HG02840 (cell line): ENCODE data around the gene RIMBP2.
"Not testable (repeated sequence)": the region's sequence is repeated elsewhere in the genome, so short reads cannot be mapped to it uniquely, and the experiment has no call there.

ENCODE experiments used
- ATAC-seq: cut with Tn5 transposase; IDR thresholded peaks from one replicate; pipeline ENCODE4 v1.9.1; 2021; ENCODE audit warnings: mild to moderate bottlenecking, moderate library complexity, moderate number of reproducible peaks; ENCODE audit not compliant: unreplicated experiment, low FRiP score

Gene RIMBP2

DNA sequence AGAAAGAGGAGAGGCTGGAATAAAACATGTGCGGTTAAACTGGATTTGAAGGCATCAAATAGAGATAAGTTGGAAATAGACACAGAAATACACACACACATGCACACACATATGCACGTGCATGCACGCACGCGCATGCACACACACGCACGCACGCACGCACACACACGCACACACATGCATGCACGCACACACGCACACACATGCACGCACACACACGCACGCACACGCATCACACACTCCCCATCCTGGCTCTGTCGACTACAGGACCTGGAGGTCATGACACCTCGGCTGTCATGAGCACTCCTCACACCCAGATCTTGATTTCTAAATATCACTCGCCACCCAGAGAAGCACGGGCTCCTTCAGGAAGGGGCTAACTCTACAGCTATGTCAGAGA is 51.8 kb downstream of the RIMBP2 start:
- no peak for ATAC-seq

DNA sequence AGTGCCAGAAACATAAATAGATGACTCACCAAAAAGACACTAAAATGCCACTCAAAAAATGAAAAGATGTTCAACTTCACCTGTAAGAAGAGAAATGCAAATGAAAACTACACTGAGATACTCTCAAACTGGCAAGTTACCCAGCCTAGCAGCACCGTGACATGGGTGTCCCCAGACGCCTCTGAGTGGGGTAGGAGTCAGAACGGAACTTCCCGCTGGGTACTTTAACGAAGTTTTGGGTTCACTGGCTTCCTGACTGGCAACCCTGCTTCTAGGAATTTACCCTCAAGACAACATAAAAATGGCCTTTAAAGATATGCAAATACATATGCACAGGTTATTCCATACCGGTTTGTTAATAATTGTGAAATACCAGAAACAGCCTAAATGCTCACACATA is 52.6 kb downstream of the RIMBP2 start:
- no peak for ATAC-seq

DNA sequence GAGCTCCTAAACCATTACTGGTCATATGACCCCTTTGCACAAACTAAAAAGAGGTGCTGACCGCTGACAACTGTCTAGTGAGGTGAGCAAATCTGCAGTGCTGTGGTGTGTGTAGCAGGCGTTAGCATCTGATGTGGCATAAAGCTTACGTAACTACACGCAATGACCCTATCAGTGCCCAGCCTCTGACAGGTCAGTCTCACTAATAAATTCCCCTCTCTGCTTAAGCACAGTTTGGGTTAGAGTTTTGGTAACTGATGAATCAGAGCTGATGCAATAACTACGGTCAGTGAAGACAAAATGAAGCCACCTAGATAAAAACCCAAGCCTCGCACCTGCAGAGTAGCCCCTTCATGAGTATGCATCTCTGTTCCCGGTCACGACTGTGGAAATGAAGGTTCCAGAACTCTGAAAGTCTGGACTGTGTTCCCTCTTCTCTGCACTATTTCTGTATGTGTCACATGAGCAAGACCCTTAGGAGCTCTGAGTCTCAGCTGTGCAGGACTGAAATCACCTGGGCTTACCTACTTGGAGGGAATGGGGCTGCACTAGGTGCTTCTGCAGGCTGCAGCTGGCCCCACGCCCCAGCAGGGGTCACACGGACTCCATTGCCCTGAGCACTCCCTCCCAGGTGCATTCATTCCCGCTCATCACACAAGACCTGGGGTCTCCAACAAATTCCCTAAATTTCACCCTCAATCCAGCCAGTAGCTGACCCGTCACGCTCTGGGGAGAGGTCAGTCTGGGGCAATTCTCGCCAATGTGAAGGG is 54.4 kb downstream of the RIMBP2 start:
- no peak for ATAC-seq

DNA sequence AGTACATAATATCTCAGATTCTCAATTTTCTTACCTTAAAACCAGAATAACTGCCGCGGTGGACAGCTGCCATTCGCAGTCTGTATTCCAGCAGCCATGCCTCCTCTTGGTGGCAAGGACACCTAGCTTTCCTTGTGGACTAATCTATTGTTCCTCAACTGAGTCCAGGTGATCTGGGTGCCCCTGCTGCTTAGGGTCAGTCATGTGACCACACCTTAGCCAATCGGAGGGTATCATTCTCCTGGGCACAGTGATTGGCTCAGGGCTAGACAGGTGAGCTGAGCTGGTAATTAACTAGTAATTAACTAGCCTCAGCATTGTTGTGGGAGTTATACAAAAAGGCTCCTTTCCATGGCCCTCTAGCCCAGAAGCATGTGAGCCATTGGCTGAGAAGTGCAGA is 55.0 kb downstream of the RIMBP2 start:
- no peak for ATAC-seq

DNA sequence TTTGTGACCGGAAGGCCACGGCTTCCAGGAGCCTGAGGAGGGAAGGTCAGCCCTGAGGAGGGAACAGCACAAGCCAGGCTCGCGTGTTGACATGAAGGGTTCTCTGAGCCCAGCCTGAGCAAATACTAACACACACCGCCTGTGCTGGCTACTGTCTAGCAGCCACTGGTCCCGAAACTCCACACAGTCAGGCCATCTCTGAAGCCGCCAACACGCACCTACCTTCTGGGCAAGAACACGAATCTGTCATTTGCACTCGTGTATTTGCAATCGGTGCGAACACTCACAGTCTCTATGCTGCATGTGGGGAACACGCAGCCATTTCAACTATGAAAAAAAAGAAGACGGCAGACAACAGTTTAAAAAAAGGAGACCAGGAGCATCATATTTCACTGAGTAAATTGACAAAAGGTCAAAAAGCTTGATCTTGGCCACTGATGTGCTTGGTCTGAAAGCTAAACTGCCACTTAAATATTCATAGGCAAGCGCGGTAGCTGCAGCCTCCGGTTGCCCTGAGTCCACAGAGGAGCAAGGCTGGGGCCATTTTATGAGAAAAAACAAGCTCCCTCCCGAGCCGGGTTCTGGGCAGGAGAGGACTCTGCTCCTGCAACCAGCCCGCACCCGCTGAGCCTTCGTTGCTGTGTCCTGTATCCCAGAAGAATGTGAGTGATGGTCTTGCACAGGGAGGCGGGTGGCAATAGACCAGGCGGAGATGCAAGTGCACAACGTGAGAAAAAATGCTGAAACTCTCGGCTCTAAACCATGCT is 57.8 kb downstream of the RIMBP2 start:
- ATAC-seq: no peak

DNA sequence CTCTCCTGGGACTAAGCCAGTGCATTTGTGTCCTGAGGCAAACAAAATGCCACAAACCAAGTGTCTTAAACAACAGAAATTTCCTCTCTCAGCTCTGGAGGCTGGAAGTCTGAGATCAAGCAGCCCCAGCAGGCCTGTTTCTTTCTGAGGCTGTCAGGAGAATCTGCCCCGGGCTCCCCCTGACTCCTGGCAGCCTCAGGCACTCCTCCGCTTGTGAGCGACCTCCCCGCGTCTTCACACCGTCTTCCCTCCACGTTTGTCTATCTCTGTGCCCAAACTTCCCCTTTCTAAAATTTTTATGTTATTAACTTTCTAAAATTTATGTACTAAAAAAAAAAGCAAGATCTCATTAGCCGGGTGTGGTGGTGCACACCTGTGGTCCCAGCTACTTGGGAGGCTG is 59.7 kb downstream of the RIMBP2 start:
- ATAC-seq: no peak

DNA sequence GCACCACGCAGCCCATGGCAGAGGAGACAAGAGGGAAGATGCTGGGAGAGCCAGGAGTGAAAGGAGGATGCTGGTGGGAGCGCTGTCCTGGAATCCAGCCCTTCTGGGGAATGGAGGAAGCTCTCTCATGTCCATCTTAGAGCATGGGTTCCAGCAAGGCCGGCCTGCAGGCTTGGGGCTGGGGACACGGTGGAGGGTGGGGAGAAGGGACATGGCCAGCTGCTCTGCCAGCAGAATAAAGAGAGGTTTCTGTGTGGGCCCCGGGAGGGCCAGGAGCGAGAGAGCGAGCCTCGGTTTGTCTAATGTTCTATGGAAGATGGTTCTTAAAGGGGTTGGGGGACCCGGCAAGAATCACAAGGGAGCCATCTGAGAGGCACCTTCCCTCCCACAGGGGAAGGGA is 60.2 kb downstream of the RIMBP2 start:
- no peak for ATAC-seq

DNA sequence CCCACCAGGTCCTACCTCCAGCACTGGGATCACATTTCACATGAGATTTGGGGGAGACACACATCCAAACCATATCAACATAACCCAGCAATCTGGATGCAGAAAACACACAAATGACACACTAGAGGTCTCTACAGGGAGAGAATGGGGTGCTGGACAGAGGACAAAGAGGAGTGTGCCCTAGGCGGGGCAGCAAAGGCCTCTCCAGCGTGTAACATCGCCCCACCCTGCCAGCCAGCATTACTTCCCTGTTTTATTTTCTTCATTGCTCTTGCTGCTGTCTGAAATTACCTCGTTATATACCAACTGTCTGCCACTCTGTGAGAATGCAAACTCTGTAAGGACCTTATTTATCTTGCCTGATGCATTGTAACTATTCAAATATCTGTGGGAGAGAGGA is 61.1 kb downstream of the RIMBP2 start:
- no peak for ATAC-seq

DNA sequence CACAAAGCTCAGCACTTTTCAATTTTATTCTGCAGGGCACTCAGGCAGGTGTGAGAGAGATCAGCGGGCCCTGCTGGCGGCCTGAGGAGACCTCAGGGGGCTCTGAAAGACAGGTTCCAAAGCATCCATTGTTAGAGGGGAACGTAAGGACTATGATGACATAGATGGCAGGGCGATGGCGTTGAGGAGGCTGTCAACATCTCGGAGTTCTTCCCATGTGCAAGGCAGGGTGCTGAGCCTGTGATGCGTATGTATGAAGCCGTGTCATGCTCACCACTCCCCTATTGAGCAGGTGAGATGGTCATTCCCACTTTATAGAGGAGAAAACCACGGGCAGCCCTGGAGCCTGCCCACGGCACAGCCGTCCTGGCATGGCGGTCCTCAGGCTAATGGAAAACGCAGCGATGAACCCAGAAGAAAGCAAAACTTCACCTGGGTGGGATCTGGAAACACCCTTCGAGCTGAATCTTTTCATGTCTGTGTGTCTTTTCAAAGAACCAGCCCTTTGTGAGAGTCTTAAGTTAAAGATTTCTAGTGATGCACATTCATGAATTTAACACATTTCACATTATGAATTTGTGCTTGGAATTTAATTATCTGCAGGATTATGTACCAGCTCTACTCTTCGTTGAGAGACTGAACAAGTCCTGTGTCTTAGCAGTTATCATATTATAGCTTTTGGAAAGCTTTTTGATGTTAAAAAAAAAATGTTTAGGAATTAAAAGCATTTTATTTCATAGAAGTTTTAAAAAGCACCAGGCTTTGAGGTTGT is 64.7 kb downstream of the RIMBP2 start:
- no peak for ATAC-seq

DNA sequence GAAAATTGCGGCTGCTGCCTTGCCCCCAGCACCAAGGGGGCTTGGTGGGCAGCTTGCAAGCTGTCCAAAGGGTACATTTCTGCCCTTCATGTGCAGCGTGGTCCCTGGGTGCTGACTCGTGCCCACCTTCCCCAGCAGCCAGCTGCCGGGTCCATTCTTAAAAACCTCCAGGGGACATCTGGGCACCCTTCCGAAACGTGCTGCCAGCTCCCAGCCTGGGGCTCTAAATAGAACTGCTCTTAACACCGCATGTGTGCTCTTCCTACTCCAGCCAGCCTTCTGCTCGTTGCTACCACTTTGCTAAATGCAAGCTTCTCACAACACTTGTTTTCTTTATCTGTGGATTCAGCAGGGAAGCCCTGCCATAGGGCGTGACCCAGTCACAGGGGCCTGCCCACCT is 66.0 kb downstream of the RIMBP2 start:
- ATAC-seq: no peak

DNA sequence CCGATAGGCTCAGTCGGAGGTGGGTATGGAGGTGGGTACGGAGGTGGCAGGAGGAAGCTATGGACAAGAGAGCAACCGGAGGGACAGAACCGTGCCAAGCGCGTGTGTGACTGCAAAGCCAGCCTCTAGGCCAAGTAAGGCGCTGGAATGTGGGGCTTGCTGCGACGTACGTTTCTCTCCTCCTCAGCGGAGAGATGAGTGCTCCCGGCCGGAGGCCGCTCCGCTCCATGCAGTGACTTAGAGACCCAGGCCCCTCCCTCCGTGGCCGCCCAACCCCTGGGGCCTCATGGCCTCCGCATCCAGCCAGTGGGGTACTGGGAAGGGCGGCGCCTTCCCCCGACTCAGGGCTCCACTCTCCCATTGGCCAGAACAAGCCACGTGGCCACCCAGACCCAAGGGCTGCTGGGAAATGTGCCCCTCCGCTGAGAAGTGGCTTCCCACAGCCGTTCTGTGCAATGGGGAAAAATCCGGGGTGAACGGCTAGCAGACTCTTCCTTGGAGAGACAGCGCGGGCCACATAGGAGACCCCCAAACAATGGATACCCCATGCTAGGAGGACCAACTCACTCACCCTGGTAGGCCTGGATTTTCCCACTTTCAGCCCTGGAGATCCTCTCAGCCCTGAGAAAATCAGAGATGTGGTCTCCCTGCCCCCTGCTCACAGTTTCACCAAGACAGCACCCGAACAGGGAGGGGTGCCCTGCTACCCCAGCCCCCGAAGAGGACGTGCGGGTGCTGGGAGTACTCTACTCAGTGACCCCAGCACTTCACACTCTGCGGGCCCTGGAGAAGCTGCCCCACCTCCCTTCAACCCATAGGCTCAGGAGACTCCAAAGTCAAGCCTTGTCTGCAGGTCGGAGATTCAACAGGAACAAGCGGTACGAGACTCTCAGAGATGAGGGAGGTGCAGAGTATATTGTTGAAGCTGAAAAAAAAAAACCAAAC is 66.7 kb downstream of the RIMBP2 start:
- no peak for ATAC-seq

DNA sequence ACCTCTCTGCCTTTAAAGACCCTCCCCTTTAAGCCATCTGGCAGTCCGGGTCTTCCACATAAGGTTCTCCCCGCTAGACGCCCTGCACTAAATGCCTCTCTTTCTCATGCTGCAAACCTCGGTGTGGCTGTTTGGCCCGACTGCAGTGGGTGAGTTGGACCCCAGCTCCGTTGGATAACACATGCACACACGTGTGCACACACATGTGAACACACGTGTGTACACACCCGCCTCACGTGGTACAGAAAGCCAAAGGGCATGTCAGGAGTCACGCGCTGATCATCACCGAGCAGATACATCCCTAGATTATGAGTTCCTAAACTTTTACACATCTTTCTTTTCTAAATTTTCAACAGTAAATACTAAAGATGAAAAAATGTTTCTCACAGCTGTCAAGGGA is 68.3 kb downstream of the RIMBP2 start:
- ATAC-seq: no peak

DNA sequence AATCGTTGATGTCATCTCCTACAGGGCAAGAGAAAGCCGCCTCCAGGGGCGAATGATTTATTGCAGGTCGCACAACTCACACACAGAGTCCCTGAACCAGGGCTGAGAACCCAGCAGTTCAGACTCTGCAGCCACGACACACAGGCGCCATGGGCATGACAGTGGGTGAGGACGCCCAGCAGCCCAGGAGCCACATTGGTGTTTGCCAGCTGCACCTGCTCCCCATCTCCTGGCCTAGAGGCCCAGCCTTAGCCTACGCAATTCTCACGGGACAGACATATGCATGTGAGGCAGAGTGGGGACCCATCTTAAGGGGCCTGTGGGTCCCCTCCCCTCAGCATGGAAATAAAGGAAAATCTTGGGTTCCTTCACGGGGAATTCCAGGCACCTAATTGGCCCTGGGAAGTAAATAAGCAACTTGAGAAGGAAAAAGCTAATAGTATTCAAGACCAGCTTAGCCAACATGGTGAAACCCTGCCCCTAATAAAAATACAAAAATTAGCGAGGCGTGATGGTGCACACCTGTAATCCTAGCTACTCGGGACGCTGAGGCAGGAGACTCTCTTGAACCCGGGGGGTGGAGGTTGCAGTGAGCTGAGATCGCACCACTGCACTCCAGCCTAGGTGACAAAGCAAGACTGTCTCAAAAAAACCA is 69.3 kb downstream of the RIMBP2 start:
- ATAC-seq: no peak

DNA sequence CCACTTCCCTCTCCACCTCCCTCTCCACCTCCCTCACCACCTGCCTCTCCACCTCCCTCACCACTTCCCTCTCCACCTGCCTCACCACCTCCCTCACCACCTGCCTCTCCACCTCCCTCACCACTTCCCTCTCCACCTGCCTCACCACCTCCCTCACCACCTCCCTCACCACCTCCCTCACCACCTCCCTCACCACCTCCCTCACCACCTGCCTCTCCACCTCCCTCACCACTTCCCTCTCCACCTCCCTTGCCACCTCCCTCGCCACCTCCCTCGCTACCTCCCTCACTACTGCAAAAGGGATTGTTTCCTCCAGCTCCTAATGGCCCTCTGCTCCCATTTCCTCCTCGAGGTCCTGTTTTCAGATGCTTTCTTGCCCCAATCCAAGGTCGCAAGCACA is 69.9 kb downstream of the RIMBP2 start:
- ATAC-seq: not testable (repeated sequence)

DNA sequence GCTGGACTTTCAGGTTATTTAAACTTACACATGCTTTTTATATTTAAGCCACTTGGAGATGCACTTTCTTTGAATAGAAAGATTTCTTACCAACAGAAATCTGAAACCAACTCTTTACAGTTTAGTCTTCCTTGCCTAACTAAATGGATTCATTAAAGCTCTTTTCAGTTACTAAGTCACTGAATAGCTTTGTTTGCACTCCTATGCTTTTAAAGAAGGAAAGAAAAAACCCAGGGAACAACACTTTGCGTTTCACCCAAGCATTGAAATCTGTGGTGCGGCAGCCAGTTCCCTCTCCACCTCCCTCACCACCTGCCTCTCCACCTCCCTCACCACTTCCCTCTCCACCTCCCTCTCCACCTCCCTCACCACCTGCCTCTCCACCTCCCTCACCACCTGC is 70.3 kb downstream of the RIMBP2 start:
- ATAC-seq: no peak

DNA sequence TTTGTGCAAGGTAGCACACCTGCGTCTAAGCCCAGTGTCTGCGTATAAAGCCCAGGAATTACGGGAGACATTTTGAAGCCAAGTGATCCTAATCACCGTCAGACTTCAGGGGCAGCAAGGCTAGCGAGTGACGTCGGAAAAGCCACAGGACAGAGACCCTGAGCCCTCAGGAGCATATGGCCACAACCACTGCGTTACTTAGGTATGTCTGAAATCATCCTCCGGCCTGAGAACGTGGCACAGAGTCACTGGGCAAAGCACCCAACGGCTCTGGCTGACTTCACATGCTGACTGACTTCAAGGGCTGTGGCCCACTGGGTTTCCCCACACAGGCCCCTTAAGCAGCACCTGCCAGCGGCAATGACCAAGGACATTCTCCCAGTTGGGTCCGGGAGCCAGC is 71.5 kb downstream of the RIMBP2 start:
- ATAC-seq: no peak

DNA sequence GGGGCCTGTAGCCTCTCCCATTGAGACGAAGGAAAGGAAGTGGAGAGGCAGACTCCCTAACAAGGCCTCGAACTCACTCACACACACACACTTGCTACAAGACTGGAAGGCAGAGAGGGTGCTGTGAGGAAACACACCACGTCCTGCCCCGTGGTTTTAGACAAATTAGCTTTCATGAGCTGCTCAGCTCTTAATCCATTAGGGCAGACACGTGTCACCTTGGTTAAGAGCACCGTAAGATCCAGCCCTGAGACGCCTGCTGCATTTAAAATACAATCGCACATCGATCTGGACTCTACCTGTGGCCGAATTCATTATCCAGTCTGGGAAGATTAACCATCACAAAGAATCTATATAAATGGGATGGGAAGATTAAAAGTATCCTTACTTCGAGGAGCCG is 72.0 kb downstream of the RIMBP2 start:
- ATAC-seq: no peak

DNA sequence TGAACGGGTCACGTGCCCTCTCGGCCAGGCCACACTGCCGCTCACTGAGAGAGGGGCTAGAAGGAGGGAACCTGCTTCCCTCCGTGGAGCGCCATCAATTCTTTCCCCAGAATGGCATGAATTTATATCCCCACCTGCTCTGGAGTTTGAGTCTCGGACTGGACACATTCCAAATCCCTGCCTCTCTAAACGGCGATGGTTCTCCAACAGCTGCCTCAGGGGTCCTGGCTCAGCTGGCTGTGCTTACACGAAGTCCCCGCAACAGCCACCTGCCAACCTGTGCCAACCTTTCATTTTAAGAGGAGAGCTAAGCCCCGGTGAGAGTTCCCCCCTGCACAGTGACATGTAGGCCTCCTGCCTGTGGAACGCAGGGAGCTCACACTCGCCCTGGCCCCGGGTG is 73.2 kb downstream of the RIMBP2 start:
- no peak for ATAC-seq

DNA sequence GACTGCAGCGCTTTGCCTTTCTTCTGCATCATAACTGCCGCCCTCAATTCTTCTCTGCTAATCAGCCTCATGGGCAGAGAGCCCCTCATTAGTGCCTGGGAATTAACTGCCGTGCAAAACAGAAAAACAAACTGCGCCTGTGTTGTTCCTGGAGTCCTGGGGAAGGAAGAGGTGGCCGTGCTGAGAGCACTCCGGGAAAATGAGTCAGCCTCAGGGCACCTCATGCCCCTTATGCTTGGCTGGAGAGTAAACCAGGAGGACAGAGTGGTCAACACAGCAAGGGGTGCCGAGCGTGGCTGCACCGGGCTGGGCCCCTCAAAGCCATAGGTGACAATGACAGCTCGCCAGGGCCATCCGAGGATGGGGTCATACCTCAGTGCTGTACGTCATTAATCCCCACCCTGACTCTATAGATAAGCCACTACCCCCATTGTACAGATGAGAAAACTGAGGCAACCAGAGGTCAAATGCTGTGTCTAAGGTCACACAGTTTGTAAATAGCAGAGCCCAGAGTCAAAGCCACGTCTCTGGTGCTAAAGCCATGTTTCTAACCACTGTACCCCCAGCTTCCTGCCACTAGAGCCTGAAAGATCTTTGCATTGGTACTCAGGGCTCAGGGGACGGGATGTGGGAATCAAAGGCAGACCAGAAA is 74.4 kb downstream of the RIMBP2 start:
- ATAC-seq: no peak
